HEK293 (cell line): ENCODE data around the gene EPB41L2.
A peak's percentile ranks its signal among the peaks of the same experiment; 100 is the strongest.

Experiments used
- CTCF ChIA-PET: fragments of 350-600 bp; formaldehyde crosslinking; extraction: SDS; loops from one replicate; lab custom pipeline; 2021; ENCODE audit warnings: antibody characterized with exemption; lab: Yijun Ruan, JAX
- POLR2A ChIA-PET: fragments of 300-600 bp; formaldehyde crosslinking; extraction: SDS; loops from one replicate; lab custom pipeline; 2020; ENCODE audit warnings: antibody characterized with exemption, inconsistent platforms; lab: Yijun Ruan, JAX
- H3K27ac ChIP-seq: fragments of 200-500 bp; sonication (Bioruptor generic); 2 replicates; pipeline ENCODE4 v1.5.1; 2014; ENCODE audit warnings: low read depth, low read length, control low read depth, inconsistent platforms; ENCODE audit errors: extremely low read depth
- H3K36me3 ChIP-seq, 2 experiments: fragments of 200-500 bp in 1 of 2; sonication (Bioruptor generic) in 1 of 2; 1 replicate in 1 of 2; 2 replicates in 1 of 2; pipeline ENCODE4 v1.5.1; 2014 to 2017; ENCODE audit warnings: inconsistent platforms in 2 of 2, low read length in 2 of 2; ENCODE audit not compliant: control insufficient read depth in 2 of 2, insufficient read depth in 1 of 2
- H3K4me1 ChIP-seq: fragments of 200-500 bp; sonication (Bioruptor generic); 2 replicates; pipeline ENCODE4 v1.5.1; 2014; ENCODE audit warnings: mild to moderate bottlenecking, low read length, inconsistent platforms; ENCODE audit not compliant: control insufficient read depth, insufficient read depth
- H3K4me3 ChIP-seq: 2 replicates; pipeline ENCODE4 v1.5.1; 2011; ENCODE audit warnings: low read depth, mild to moderate bottlenecking, control low read depth, low read length, moderate library complexity
- H3K9me3 ChIP-seq: fragments of 200-500 bp; sonication (Bioruptor generic); 2 replicates; pipeline ENCODE4 v1.5.1; 2014; ENCODE audit warnings: low read depth, low read length, inconsistent platforms; ENCODE audit not compliant: control insufficient read depth, insufficient read depth
- BCL6B ChIP-seq: fragments of 450-650 bp; formaldehyde crosslinking; IDR thresholded peaks from 2 replicates; pipeline ENCODE4 v1.5.1; 2017; ENCODE audit warnings: missing biosample characterization, missing genetic modification characterization
- FEZF1 ChIP-seq: fragments of 450-650 bp; formaldehyde crosslinking; IDR thresholded peaks from 2 replicates; pipeline ENCODE4 v1.5.1; 2016; ENCODE audit warnings: missing biosample characterization, missing genetic modification characterization
- GLI2 ChIP-seq: fragments of 450-650 bp; formaldehyde crosslinking; IDR thresholded peaks from 2 replicates; pipeline ENCODE4; 2017; ENCODE audit warnings: missing biosample characterization, missing genetic modification characterization, low read depth, borderline replicate concordance
- GLIS1 ChIP-seq: fragments of 450-650 bp; formaldehyde crosslinking; IDR thresholded peaks from 2 replicates; pipeline ENCODE4 v1.5.1; 2016; ENCODE audit warnings: missing biosample characterization, missing genetic modification characterization
- HIC1 ChIP-seq: fragments of 450-650 bp; formaldehyde crosslinking; IDR thresholded peaks from 2 replicates; pipeline ENCODE4 v1.5.1; 2016; ENCODE audit warnings: missing biosample characterization, missing genetic modification characterization
- HOXA7 ChIP-seq: sonication (generic); formaldehyde crosslinking; IDR thresholded peaks from 2 replicates; pipeline ENCODE4 v1.8.1; 2022; ENCODE audit warnings: missing genetic modification reagents, borderline replicate concordance
- MEIS1 ChIP-seq: sonication (generic); formaldehyde crosslinking; IDR thresholded peaks from 2 replicates; pipeline ENCODE4 v1.8.1; 2022; ENCODE audit warnings: missing genetic modification reagents, mild to moderate bottlenecking, borderline replicate concordance
- PRDM1 ChIP-seq: fragments of 450-650 bp; formaldehyde crosslinking; IDR thresholded peaks from 2 replicates; pipeline ENCODE4; 2016; ENCODE audit warnings: missing biosample characterization, missing genetic modification characterization
- PRDM10 ChIP-seq: fragments of 450-650 bp; formaldehyde crosslinking; IDR thresholded peaks from 2 replicates; pipeline ENCODE4 v1.5.1; 2016; ENCODE audit warnings: missing biosample characterization, missing genetic modification characterization
- SP7 ChIP-seq: fragments of 450-650 bp; formaldehyde crosslinking; IDR thresholded peaks from 2 replicates; pipeline ENCODE4 v1.5.1; 2016; ENCODE audit warnings: missing biosample characterization, missing genetic modification characterization
- TSHZ1 ChIP-seq: fragments of 450-650 bp; formaldehyde crosslinking; IDR thresholded peaks from 2 replicates; pipeline ENCODE4 v1.5.1; 2016; ENCODE audit warnings: missing biosample characterization, missing genetic modification characterization, borderline replicate concordance
- WT1 ChIP-seq: fragments of 450-650 bp; formaldehyde crosslinking; IDR thresholded peaks from 2 replicates; pipeline ENCODE4 v1.5.1; 2016; ENCODE audit warnings: missing biosample characterization, missing genetic modification characterization
- ZBTB11 ChIP-seq: fragments of 450-650 bp; formaldehyde crosslinking; conservative IDR thresholded peaks from 2 replicates; pipeline ENCODE4 v1.5.1; 2016; ENCODE audit warnings: low read depth, missing biosample characterization, missing genetic modification characterization
- ZBTB26 ChIP-seq: fragments of 450-650 bp; formaldehyde crosslinking; optimal IDR thresholded peaks from 2 replicates; pipeline ENCODE3; 2016; ENCODE audit warnings: missing biosample characterization, mild to moderate bottlenecking, missing genetic modification characterization
- ZFP37 ChIP-seq: fragments of 450-650 bp; formaldehyde crosslinking; IDR thresholded peaks from 2 replicates; pipeline ENCODE4 v1.5.1; 2016; ENCODE audit warnings: missing biosample characterization, missing genetic modification characterization
- ZNF146 ChIP-seq: fragments of 450-650 bp; formaldehyde crosslinking; IDR thresholded peaks from 2 replicates; pipeline ENCODE4 v1.5.1; 2016; ENCODE audit warnings: missing biosample characterization, missing genetic modification characterization
- ZNF366 ChIP-seq: fragments of 450-650 bp; formaldehyde crosslinking; conservative IDR thresholded peaks from 2 replicates; pipeline ENCODE4 v1.5.1; 2016; ENCODE audit warnings: missing biosample characterization, missing genetic modification characterization
- ZNF544 ChIP-seq: fragments of 450-650 bp; formaldehyde crosslinking; IDR thresholded peaks from 2 replicates; pipeline ENCODE4 v1.5.0; 2017; ENCODE audit warnings: missing biosample characterization, missing genetic modification characterization
- ZNF596 ChIP-seq: fragments of 450-650 bp; IDR thresholded peaks from 2 replicates; pipeline ENCODE4 v1.5.0; 2018; ENCODE audit warnings: missing biosample characterization, mild to moderate bottlenecking, missing genetic modification characterization, moderate library complexity
- ZNF600 ChIP-seq: fragments of 450-650 bp; formaldehyde crosslinking; IDR thresholded peaks from 2 replicates; pipeline ENCODE4 v1.5.1; 2016; ENCODE audit warnings: missing biosample characterization, missing genetic modification characterization
- ZNF658 ChIP-seq: fragments of 450-650 bp; formaldehyde crosslinking; IDR thresholded peaks from 2 replicates; pipeline ENCODE4; 2016; ENCODE audit warnings: missing biosample characterization, missing genetic modification characterization
- ZNF747 ChIP-seq: fragments of 450-650 bp; formaldehyde crosslinking; IDR thresholded peaks from 2 replicates; pipeline ENCODE4 v1.5.1; 2016; ENCODE audit warnings: missing biosample characterization, missing genetic modification characterization
- ZNF843 ChIP-seq: fragments of 450-650 bp; formaldehyde crosslinking; IDR thresholded peaks from 2 replicates; pipeline ENCODE4 v1.5.1; 2016; ENCODE audit warnings: missing biosample characterization, missing genetic modification characterization

EPB41L2 gene

GRCh38 chr6:130927305-130927704, 135.7 kb downstream of the EPB41L2 start:
- Histone ChIP-seq H3K27ac (no peak overlapping the region), H3K36me3 (peaks cover 0 to 5% of the 10 kb centered on the region in 2 experiments; a peak in 1 of 3 replicates), H3K4me3 (no peak overlapping the region), H3K9me3 (no peaks in the 10 kb centered on the region), H3K4me1 (peaks cover 11% of the 10 kb centered on the region)
- ChIA-PET CTCF (interaction anchor here (0.6 to 1.2 kb wide), 7 partner anchors 9 to 189 kb away, joined by 3 to 4 read pairs (median 3); no protein-coding TSS in a partner anchor), POLR2A (interaction anchor here (0.8 to 1.6 kb wide), 3 partner anchors 29 to 136 kb away, joined by 3 to 4 read pairs (median 3); partner anchors contain the start of gene EPB41L2)
- TF ChIP-seq ZNF366 (tag by site-specific recombination), result peak; percentile 31; the same call in 1 of the 2 replicates
- no peak for TF ChIP-seq HIC1 (tag by site-specific recombination)
- TF ChIP-seq ZNF596 (tag by site-specific recombination), result no peak
- TF ChIP-seq ZNF600 (tag by site-specific recombination), result no peak
- no peak for TF ChIP-seq ZNF747 (tag by site-specific recombination)
- no peak for TF ChIP-seq HOXA7 (CRISPR knock-in tag)
- no peak for TF ChIP-seq GLI2 (tag by site-specific recombination)
- TF ChIP-seq PRDM10 (tag by site-specific recombination), result peak; percentile 74
- 0 out of 2 replicates have a peak, but pooled peaks have one; percentile 29 for TF ChIP-seq GLIS1 (tag by site-specific recombination)
- no peak for TF ChIP-seq BCL6B (tag by site-specific recombination)
- no peak for TF ChIP-seq MEIS1 (CRISPR knock-in tag)
- TF ChIP-seq ZBTB11 (tag by site-specific recombination), result no peak
- TF ChIP-seq ZNF146 (tag by site-specific recombination), result no peak
- TF ChIP-seq ZBTB26 (tag by site-specific recombination), result no peak
- TF ChIP-seq PRDM1 (tag by site-specific recombination), result peak; percentile 84
- TF ChIP-seq ZFP37 (tag by site-specific recombination), result no peak
- no peak for TF ChIP-seq ZNF544
- TF ChIP-seq WT1, result peak; percentile 41; the same call in 1 of the 2 replicates
- no peak for TF ChIP-seq TSHZ1
- peak; percentile 39; the same call in 1 of the 2 replicates for TF ChIP-seq SP7 (tag by site-specific recombination)
- TF ChIP-seq FEZF1 (tag by site-specific recombination), result peak; percentile 84
- 0 out of 2 replicates have a peak, but pooled peaks have one; percentile 43 for TF ChIP-seq ZNF843 (tag by site-specific recombination)
- TF ChIP-seq ZNF658 (tag by site-specific recombination), result no peak
